Chondrocyte (in vitro differentiated cells): Measurements from ENCODE around the gene KAT5. TPM values are rescaled to one million over a fixed set of nuclear protein-coding genes. Genes with fewer than 3 reads are reported as not detected.

ENCODE experiments used
- DNase-seq: peaks from one replicate; pipeline ENCODE4 v3.0.0; 2021; ENCODE audit warnings: mixed read lengths, low spot score
- H3K27ac Mint-ChIP-seq: one replicate; pipeline ENCODE4 v1.8.0; 2021; ENCODE audit warnings: mild to moderate bottlenecking, moderate library complexity, mixed read lengths; ENCODE audit not compliant: unreplicated experiment
- H3K27me3 Mint-ChIP-seq: 2 replicates; pipeline ENCODE4 v1.8.0; 2021; ENCODE audit warnings: low read depth, mixed read lengths
- H3K36me3 Mint-ChIP-seq: 2 replicates; pipeline ENCODE4 v1.8.0; 2021; ENCODE audit warnings: low read depth, mixed read lengths
- H3K4me1 Mint-ChIP-seq: 2 replicates; pipeline ENCODE4 v1.8.0; 2021; ENCODE audit warnings: low read depth, mild to moderate bottlenecking, mixed read lengths
- H3K4me3 Mint-ChIP-seq: one replicate; pipeline ENCODE4 v1.8.0; 2021; ENCODE audit warnings: mild to moderate bottlenecking, moderate library complexity, mixed read lengths; ENCODE audit not compliant: unreplicated experiment
- H3K9me3 Mint-ChIP-seq: 2 replicates; pipeline ENCODE4 v1.8.0; 2021; ENCODE audit warnings: low read depth, mixed read lengths
- total RNA-seq: library from RNA; stranded (reverse); gene quantifications from 3 replicates; pipeline ENCODE4 v1.2.1, GENCODE V29; 2021
- TF ChIP-seq, protein P1 (sequence below): fragments of 200-600 bp; sonication (generic); IDR thresholded peaks from 2 replicates; pipeline ENCODE4 v1.5.0; 2021; ENCODE audit warnings: antibody characterized with exemption, mild to moderate bottlenecking, moderate library complexity

Gene KAT5
- total RNA-seq, 1 donor from 2014 or later: 43.2 TPM

DNA sequence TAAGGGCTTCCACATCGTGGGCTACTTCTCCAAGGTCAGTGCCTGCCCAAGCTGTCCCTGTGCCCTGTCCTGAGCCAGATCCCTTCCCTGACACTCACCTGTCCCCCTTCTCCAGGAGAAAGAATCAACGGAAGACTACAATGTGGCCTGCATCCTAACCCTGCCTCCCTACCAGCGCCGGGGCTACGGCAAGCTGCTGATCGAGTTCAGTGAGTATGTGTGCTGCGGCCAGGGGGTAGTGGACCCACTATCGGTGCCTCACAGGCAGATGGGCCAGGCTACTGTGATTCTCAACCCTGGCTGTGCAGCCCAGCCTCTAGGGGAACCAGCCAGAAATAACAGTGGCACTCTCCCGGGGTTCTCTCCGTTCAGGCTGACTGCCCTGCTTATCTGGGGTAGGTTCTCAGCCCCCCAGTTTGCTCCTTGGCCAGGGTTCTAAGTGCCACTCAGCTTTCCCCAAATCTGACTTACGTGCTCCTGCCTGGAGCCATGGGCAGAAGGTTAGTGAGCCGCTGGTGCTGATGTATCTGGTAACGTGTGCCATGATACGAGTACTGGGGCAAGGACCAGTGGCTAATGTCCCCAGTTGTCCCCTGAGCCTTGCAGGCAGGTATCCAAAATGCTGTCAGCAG, 4.8 kb downstream of the KAT5 start:
- H3K27me3 Mint-ChIP-seq: no peaks in the 10 kb centered on the region
- H3K36me3 Mint-ChIP-seq: peaks cover 31% of the 10 kb centered on the region
- H3K4me3 Mint-ChIP-seq: no peak overlapping the region
- no peaks in the 10 kb centered on the region for H3K9me3 Mint-ChIP-seq
- no peak overlapping the region for H3K27ac Mint-ChIP-seq
- no peak for DNase-seq
- peaks cover 41% of the 10 kb centered on the region for H3K4me1 Mint-ChIP-seq
- TF ChIP-seq, protein P1, sequence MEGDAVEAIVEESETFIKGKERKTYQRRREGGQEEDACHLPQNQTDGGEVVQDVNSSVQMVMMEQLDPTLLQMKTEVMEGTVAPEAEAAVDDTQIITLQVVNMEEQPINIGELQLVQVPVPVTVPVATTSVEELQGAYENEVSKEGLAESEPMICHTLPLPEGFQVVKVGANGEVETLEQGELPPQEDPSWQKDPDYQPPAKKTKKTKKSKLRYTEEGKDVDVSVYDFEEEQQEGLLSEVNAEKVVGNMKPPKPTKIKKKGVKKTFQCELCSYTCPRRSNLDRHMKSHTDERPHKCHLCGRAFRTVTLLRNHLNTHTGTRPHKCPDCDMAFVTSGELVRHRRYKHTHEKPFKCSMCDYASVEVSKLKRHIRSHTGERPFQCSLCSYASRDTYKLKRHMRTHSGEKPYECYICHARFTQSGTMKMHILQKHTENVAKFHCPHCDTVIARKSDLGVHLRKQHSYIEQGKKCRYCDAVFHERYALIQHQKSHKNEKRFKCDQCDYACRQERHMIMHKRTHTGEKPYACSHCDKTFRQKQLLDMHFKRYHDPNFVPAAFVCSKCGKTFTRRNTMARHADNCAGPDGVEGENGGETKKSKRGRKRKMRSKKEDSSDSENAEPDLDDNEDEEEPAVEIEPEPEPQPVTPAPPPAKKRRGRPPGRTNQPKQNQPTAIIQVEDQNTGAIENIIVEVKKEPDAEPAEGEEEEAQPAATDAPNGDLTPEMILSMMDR: no peak

DNA sequence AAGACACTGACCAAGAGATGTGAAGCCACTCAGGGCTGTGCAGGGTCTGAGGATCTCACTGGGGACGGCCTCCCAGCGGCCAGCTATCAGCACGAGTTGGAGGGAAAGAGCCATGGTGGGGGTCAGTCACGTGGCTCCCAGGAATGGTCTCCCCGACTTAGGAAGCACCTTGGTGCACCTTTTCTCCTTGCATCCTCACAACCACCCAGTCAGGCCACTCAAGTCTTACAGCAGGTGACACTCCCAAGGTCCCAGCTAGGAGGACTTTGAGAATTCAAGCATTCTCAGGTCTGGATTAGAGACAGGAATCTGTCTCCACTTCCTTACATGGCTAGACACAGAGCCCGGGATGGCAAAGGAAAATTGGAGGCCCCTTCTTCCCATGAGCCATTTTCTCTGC, 5.9 kb downstream of the KAT5 start:
- Mint-ChIP-seq H3K4me1 (peaks cover 36% of the 10 kb centered on the region), H3K27me3 (no peaks in the 10 kb centered on the region), H3K27ac (no peak overlapping the region), H3K36me3 (peaks cover 31% of the 10 kb centered on the region), H3K4me3 (no peak overlapping the region), H3K9me3 (no peaks in the 10 kb centered on the region)
- TF ChIP-seq, protein P1: no peak
- no peak for DNase-seq

DNA sequence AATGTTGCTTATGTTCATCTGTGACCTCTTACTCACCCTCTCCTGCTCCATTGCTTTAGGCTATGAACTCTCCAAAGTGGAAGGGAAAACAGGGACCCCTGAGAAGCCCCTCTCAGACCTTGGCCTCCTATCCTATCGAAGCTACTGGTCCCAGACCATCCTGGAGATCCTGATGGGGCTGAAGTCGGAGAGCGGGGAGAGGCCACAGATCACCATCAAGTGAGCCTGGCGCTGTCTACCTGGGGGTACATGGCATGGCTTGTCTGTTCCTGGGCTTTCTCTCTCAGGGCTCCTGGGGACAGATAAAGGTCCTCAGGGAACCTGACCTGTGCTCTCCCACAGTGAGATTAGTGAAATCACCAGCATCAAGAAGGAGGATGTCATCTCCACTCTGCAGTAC, 6.5 kb downstream of the KAT5 start:
- TF ChIP-seq, protein P1: no peak
- peak overlapping the region; percentile 95 for H3K4me3 Mint-ChIP-seq
- H3K36me3 Mint-ChIP-seq: peaks cover 29% of the 10 kb centered on the region
- no peak for DNase-seq
- no peaks in the 10 kb centered on the region for H3K9me3 Mint-ChIP-seq
- H3K27me3 Mint-ChIP-seq: no peaks in the 10 kb centered on the region
- peaks cover 29% of the 10 kb centered on the region for H3K4me1 Mint-ChIP-seq
- H3K27ac Mint-ChIP-seq: peak overlapping the region; percentile 61

DNA sequence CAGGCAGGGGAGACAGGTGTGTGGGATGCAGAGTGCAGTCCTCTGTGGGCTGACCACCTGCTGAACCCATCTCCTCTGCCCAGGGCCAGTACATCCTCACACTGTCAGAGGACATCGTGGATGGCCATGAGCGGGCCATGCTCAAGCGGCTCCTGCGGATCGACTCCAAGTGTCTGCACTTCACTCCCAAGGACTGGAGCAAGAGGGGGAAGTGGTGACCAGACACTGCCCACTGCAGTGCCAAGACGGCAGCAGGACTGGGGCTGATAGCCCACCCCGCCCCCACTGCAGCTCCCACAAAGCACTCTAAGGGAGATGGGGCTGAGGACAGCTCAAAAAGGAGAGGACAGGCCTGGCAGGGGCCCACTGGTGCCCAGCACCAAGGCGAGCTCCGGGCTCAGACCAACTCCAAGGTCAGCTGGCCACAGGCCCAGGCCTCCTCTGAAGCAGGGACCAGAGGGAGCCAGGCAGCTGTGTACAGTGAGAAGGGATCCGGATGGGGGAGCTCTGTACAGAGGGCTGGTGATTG, 7.0 kb downstream of the KAT5 start:
- peak overlapping the region; percentile 95 for H3K4me3 Mint-ChIP-seq
- TF ChIP-seq, protein P1: no peak
- no peak for DNase-seq
- H3K36me3 Mint-ChIP-seq: peaks cover 26% of the 10 kb centered on the region
- H3K4me1 Mint-ChIP-seq: peaks cover 26% of the 10 kb centered on the region
- H3K27me3 Mint-ChIP-seq: no peaks in the 10 kb centered on the region
- H3K27ac Mint-ChIP-seq: peak overlapping the region; percentile 61
- H3K9me3 Mint-ChIP-seq: no peaks in the 10 kb centered on the region

DNA sequence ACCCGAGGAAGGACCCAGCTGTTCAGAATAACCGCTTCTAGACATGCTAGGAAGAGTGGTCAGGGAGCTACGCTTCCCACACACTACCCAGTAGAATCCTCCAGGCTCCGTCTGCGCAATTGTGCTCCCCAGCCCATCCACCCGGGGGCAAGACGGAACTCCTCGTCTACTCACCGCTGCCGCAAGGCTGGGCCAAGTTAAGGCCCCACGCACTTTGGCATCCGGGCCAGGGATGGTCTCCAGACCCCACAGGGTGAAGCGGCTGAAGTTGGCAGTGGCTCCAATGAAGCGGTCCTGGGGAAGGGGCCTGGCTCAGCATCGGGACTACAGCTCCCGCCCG, 7.8 kb downstream of the KAT5 start:
- peaks cover 21% of the 10 kb centered on the region for H3K4me1 Mint-ChIP-seq
- H3K9me3 Mint-ChIP-seq: no peaks in the 10 kb centered on the region
- H3K27ac Mint-ChIP-seq: peak overlapping the region; percentile 88
- peak overlapping the region; percentile 95 for H3K4me3 Mint-ChIP-seq
- H3K36me3 Mint-ChIP-seq: peaks cover 20% of the 10 kb centered on the region
- no peak for DNase-seq
- no peaks in the 10 kb centered on the region for H3K27me3 Mint-ChIP-seq
- TF ChIP-seq, protein P1: no peak
